IMR-90 (cell line): ENCODE results near the gene PIP5K1B. TPM values are rescaled to one million over a fixed set of nuclear protein-coding genes. Genes with fewer than 3 reads are reported as not detected.

Source experiments
- ATAC-seq: fragments of 200-7000 bp; cut with Tn5 transposase; 2 replicates; pipeline ENCODE4 v1.9.1; 2020; ENCODE audit warnings: low read depth, mild to moderate bottlenecking, moderate library complexity
- BruUV-seq: library from RNA; stranded (reverse); fragments of 400-500 nt; replicated peaks from 2 replicates; lab custom pipeline; 2021; lab: Mats Ljungman, UMichigan
- CTCF ChIA-PET: fragments of 300-600 bp; formaldehyde crosslinking; extraction: SDS; loops from one replicate; lab custom pipeline; 2021; ENCODE audit warnings: antibody characterized with exemption; lab: Yijun Ruan, JAX
- POLR2A ChIA-PET: fragments of 300-600 bp; sonication (Branson Sonifier 250); formaldehyde crosslinking; loops from one replicate; lab custom pipeline; 2022; ENCODE audit warnings: antibody characterized with exemption; ENCODE audit not compliant: unreplicated experiment; lab: Charles Lee
- DNase-seq: peaks from one replicate; pipeline ENCODE4 v3.0.0; 2013
- H2AFZ ChIP-seq: replicated peaks from 2 replicates; pipeline ENCODE3; 2013; ENCODE audit warnings: low read length, mild to moderate bottlenecking; ENCODE audit not compliant: poor library complexity
- H2AK5ac ChIP-seq: 2 replicates; pipeline ENCODE4 v1.6.1; 2013; ENCODE audit warnings: low read depth, low read length, inconsistent platforms
- H2AK9ac ChIP-seq: replicated peaks from 2 replicates; pipeline ENCODE3; 2013; ENCODE audit warnings: mild to moderate bottlenecking, low read depth, low read length, moderate library complexity; ENCODE audit not compliant: poor library complexity
- H2BK120ac ChIP-seq: 2 replicates; pipeline ENCODE4 v1.6.1; 2013; ENCODE audit warnings: low read depth, low read length, inconsistent platforms
- H2BK15ac ChIP-seq: 3 replicates; pipeline ENCODE4 v1.6.1; 2013; ENCODE audit warnings: low read depth, low read length, inconsistent platforms
- H2BK20ac ChIP-seq: 2 replicates; pipeline ENCODE4 v1.6.1; 2013; ENCODE audit warnings: low read depth, mild to moderate bottlenecking, inconsistent platforms, low read length, moderate library complexity
- H2BK5ac ChIP-seq: 2 replicates; pipeline ENCODE4 v1.6.1; 2013; ENCODE audit warnings: mild to moderate bottlenecking, low read depth, low read length, inconsistent platforms; ENCODE audit not compliant: poor library complexity, severe bottlenecking
- H3K14ac ChIP-seq: replicated peaks from 2 replicates; pipeline ENCODE4 v1.6.1; 2013; ENCODE audit warnings: low read depth, low read length, inconsistent platforms
- H3K18ac ChIP-seq: 2 replicates; pipeline ENCODE4 v1.6.1; 2013; ENCODE audit warnings: low read depth, low read length, control low read depth
- H3K23ac ChIP-seq: 2 replicates; pipeline ENCODE4 v1.6.1; 2013; ENCODE audit warnings: low read depth, low read length, inconsistent platforms
- H3K27ac ChIP-seq: 2 replicates; pipeline ENCODE4 v1.5.1; 2013; ENCODE audit warnings: mild to moderate bottlenecking, control low read depth, low read length; ENCODE audit not compliant: insufficient read depth
- H3K27me3 ChIP-seq: 2 replicates; pipeline ENCODE4 v1.6.1; 2013; ENCODE audit warnings: low read length; ENCODE audit not compliant: control insufficient read depth, insufficient read depth
- H3K36me3 ChIP-seq: 2 replicates; pipeline ENCODE4 v1.6.1; 2013; ENCODE audit warnings: low read length, mixed read lengths; ENCODE audit not compliant: control insufficient read depth, insufficient read depth
- H3K4ac ChIP-seq: 2 replicates; pipeline ENCODE4 v1.6.1; 2013; ENCODE audit warnings: low read depth, low read length, inconsistent platforms
- H3K4me1 ChIP-seq: 2 replicates; pipeline ENCODE4 v1.6.1; 2013; ENCODE audit warnings: low read length, mixed read lengths; ENCODE audit not compliant: control insufficient read depth, insufficient read depth
- H3K4me2 ChIP-seq: 2 replicates; pipeline ENCODE4 v1.6.1; 2013; ENCODE audit warnings: low read depth, mild to moderate bottlenecking, control low read depth, low read length, moderate library complexity
- H3K4me3 ChIP-seq: 2 replicates; pipeline ENCODE4 v1.5.1; 2013; ENCODE audit warnings: low read depth, mild to moderate bottlenecking, control low read depth, low read length, moderate library complexity; ENCODE audit not compliant: insufficient read depth
- H3K56ac ChIP-seq: 2 replicates; pipeline ENCODE4 v1.6.1; 2013; ENCODE audit warnings: low read length, inconsistent platforms; ENCODE audit not compliant: insufficient read depth; ENCODE audit errors: extremely low read depth
- H3K79me1 ChIP-seq, 2 experiments: 2 replicates each; pipeline ENCODE4 v1.6.1; 2013; ENCODE audit warnings: low read length in 2 of 2, inconsistent platforms in 1 of 2, low read depth in 1 of 2
- H3K9ac ChIP-seq: 2 replicates; pipeline ENCODE4 v1.6.1; 2013; ENCODE audit warnings: low read depth, low read length, control low read depth
- H3K9me1 ChIP-seq: 2 replicates; pipeline ENCODE4 v1.6.1; 2013; ENCODE audit warnings: low read length, inconsistent platforms; ENCODE audit not compliant: insufficient read depth
- H3K9me3 ChIP-seq: 2 replicates; pipeline ENCODE4 v1.6.1; 2013; ENCODE audit warnings: low read length; ENCODE audit not compliant: control insufficient read depth, insufficient read depth
- H4K20me1 ChIP-seq: 2 replicates; pipeline ENCODE4 v1.6.1; 2013; ENCODE audit warnings: low read length, inconsistent platforms; ENCODE audit not compliant: insufficient read depth
- H4K5ac ChIP-seq: 2 replicates; pipeline ENCODE4 v1.6.1; 2013; ENCODE audit warnings: mild to moderate bottlenecking, low read depth, low read length, control low read depth
- H4K8ac ChIP-seq, 2 experiments: 2 replicates each; pipeline ENCODE4 v1.6.1; 2013; ENCODE audit warnings: low read depth in 2 of 2, low read length in 2 of 2, control low read depth in 1 of 2, inconsistent platforms in 1 of 2
- H4K91ac ChIP-seq: 2 replicates; pipeline ENCODE4 v1.6.1; 2013; ENCODE audit warnings: low read depth, low read length, inconsistent platforms; ENCODE audit not compliant: insufficient read depth
- BHLHE40 ChIP-seq: fragments of 150-350 bp; IDR thresholded peaks from 2 replicates; pipeline ENCODE4 v1.6.1; 2016; ENCODE audit warnings: mild to moderate bottlenecking, low read depth, low read length
- CEBPB ChIP-seq: IDR thresholded peaks from 2 replicates; pipeline ENCODE4 v1.6.1; 2012; ENCODE audit warnings: low read depth, low read length, improper control_type of control experiment
- CHD1 ChIP-seq: IDR thresholded peaks from 2 replicates; pipeline ENCODE4 v1.6.1; 2012; ENCODE audit warnings: low read depth, low read length, improper control_type of control experiment
- CTCF ChIP-seq: conservative IDR thresholded peaks from 2 replicates; pipeline ENCODE4 v1.5.1; 2012; ENCODE audit warnings: mild to moderate bottlenecking, low read depth, low read length, improper control_type of control experiment
- ELK1 ChIP-seq: fragments of 150-350 bp; IDR thresholded peaks from 2 replicates; pipeline ENCODE4 v1.6.1; 2016; ENCODE audit warnings: low read depth, mild to moderate bottlenecking, low read length, moderate library complexity, borderline replicate concordance
- FOS ChIP-seq: fragments of 150-350 bp; IDR thresholded peaks from 2 replicates; pipeline ENCODE4 v1.6.1; 2016; ENCODE audit warnings: low read depth, low read length
- MAFK ChIP-seq: IDR thresholded peaks from 2 replicates; pipeline ENCODE4 v1.6.1; 2012; ENCODE audit warnings: low read depth, low read length, improper control_type of control experiment
- MAZ ChIP-seq: IDR thresholded peaks from 2 replicates; pipeline ENCODE4 v1.6.1; 2012; ENCODE audit warnings: low read depth, mild to moderate bottlenecking, low read length, improper control_type of control experiment, moderate library complexity, borderline replicate concordance
- MXI1 ChIP-seq: IDR thresholded peaks from 2 replicates; pipeline ENCODE4 v1.6.1; 2012; ENCODE audit warnings: low read depth, mild to moderate bottlenecking, low read length, moderate library complexity, borderline replicate concordance
- NFE2L2 ChIP-seq: fragments of 150-350 bp; IDR thresholded peaks from 2 replicates; pipeline ENCODE4 v1.6.1; 2016; ENCODE audit warnings: low read depth, mild to moderate bottlenecking, low read length
- POLR2A ChIP-seq: IDR thresholded peaks from 2 replicates; pipeline ENCODE4 v1.6.1; 2012; ENCODE audit warnings: mild to moderate bottlenecking, low read depth, low read length
- RAD21 ChIP-seq: IDR thresholded peaks from 2 replicates; pipeline ENCODE4 v1.6.1; 2012; ENCODE audit warnings: low read length, improper control_type of control experiment
- RCOR1 ChIP-seq: IDR thresholded peaks from 2 replicates; pipeline ENCODE4 v1.6.1; 2012; ENCODE audit warnings: mild to moderate bottlenecking, low read length, improper control_type of control experiment; ENCODE audit not compliant: insufficient replicate concordance
- RFX5 ChIP-seq: IDR thresholded peaks from 2 replicates; pipeline ENCODE4 v1.8.0; 2012; ENCODE audit warnings: low read depth, mild to moderate bottlenecking, low read length, moderate library complexity
- SMC3 ChIP-seq: fragments of 150-350 bp; IDR thresholded peaks from 2 replicates; pipeline ENCODE4 v1.6.1; 2016; ENCODE audit warnings: low read depth, mild to moderate bottlenecking, antibody characterized with exemption, low read length, moderate library complexity
- USF2 ChIP-seq: fragments of 150-350 bp; IDR thresholded peaks from 2 replicates; pipeline ENCODE4 v1.6.1; 2017; ENCODE audit warnings: mild to moderate bottlenecking, antibody characterized with exemption, low read length, low read depth
- WGBS, 2 experiments: methylation state at CpG; one replicate each; pipeline versions ENCODE4 v1.1.5 to v1.1.7; 2013; ENCODE audit warnings: missing lambda C conversion rate in 2 of 2; ENCODE audit not compliant: insufficient read length in 1 of 2; ENCODE audit errors: extremely low coverage in 2 of 2; 5-methylcytosine and 5-hydroxymethylcytosine counted together
- dilution Hi-C: fragments of 300-500 bp; cut with HindIII; formaldehyde crosslinking; loops from one replicate; pipeline ENCODE4 v1.14.3; 2018; ENCODE audit warnings: low sequenced_read_pairs; ENCODE audit not compliant: unreplicated experiment
- in situ Hi-C: fragments of 300-500 bp; cut with MboI; formaldehyde crosslinking; loops from 3 replicates; pipeline ENCODE4 v1.14.3; 2019; ENCODE audit warnings: low sequenced_read_pairs, inconsistent platforms, mixed read lengths
- intact Hi-C: fragments of 100-400 bp; cut with micrococcal nuclease; formaldehyde crosslinking; loops from 2 replicates; pipeline ENCODE4 v1.10.0; 2022
- polyA plus RNA-seq, 3 experiments: library from polyadenylated mRNA; depleted of rRNA; stranded (reverse); fragments of >200 nt; gene quantifications; 2 replicates each; pipeline ENCODE4 v1.2.3, GENCODE V29; 2012; ENCODE audit warnings: low replicate concordance in 1 of 3
- total RNA-seq: library from RNA; depleted of rRNA; stranded (reverse); fragments of >200 nt; gene quantifications from 2 replicates; pipeline ENCODE4 v1.2.3, GENCODE V29; 2012

The PIP5K1B gene
- total and polyA plus RNA-seq, 2 of the 4 experiments (the other 2 are of a cell fraction), result not detected

DNA sequence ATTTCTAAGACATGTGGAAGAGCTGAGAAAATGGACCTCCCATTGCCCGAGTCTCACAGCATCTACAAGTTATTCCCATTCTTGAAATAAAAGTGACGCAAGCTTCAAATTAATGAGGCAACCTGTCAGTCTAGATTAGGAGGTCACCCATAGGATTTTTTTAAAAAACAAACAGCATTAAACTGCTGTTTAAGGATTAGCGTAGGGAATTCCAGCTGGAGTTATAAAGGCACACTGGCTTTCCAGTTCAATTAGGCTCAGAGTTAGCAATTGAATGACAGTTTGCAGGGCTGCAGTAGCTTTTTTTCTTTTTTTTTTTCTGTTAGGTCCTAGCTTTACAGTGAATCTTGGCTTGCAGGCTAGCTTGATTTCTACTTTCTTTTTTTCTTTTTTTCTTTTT lies 292.6 kb downstream of the PIP5K1B start:
- H3K4ac ChIP-seq, result no peak overlapping the region
- H2BK15ac ChIP-seq, result no peak overlapping the region
- H4K5ac ChIP-seq, result no peak overlapping the region
- H4K20me1 ChIP-seq, result no peaks in the 10 kb centered on the region
- in situ Hi-C loops, result no loop called here
- no peak overlapping the region for H4K91ac ChIP-seq
- no peak overlapping the region for H2AK5ac ChIP-seq
- CTCF ChIA-PET, result interaction anchor here (0.6 kb wide), 1 partner anchor 399 kb away, joined by 6 read pairs; no protein-coding TSS in a partner anchor
- POLR2A ChIA-PET, result no interaction called here
- no TSS peak for BruUV-seq
- no peak overlapping the region for H3K56ac ChIP-seq
- H2AK9ac ChIP-seq, result no peak overlapping the region
- no peak overlapping the region for H3K27ac ChIP-seq
- H2BK20ac ChIP-seq, result no peak overlapping the region
- H3K4me1 ChIP-seq, result no peaks in the 10 kb centered on the region
- no peak overlapping the region for H3K18ac ChIP-seq
- no peak overlapping the region for H3K4me3 ChIP-seq
- dilution Hi-C loops, result no loop called here
- peaks cover 7% of the 10 kb centered on the region for H3K27me3 ChIP-seq
- intact Hi-C loops, result loop anchor here (2.0 to 10.0 kb wide), 2 partner anchors 19 to 653 kb away; no protein-coding TSS in a partner anchor
- H3K9me3 ChIP-seq, result no peaks in the 10 kb centered on the region
- no peak overlapping the region for H3K4me2 ChIP-seq
- H3K36me3 ChIP-seq, result no peaks in the 10 kb centered on the region
- DNase-seq (no peak), ATAC-seq (no peak)
- WGBS, 2 experiments, result no CpG with 5 or more reads among the region's 3 CpGs
- H4K8ac ChIP-seq, result no peak overlapping the region
- no peak overlapping the region for H2AFZ ChIP-seq
- H3K9ac ChIP-seq, result no peak overlapping the region
- no peak overlapping the region for H2BK5ac ChIP-seq
- no peaks in the 10 kb centered on the region for H3K9me1 ChIP-seq
- no peak overlapping the region for H3K14ac ChIP-seq
- no peak for TF ChIP-seq CHD1
- no peak for TF ChIP-seq POLR2A
- TF ChIP-seq RFX5, result no peak
- no peak for TF ChIP-seq CTCF
- TF ChIP-seq CEBPB, result no peak
- no peak for TF ChIP-seq FOS
- no peak for TF ChIP-seq RAD21
- no peak for TF ChIP-seq SMC3
- no peak for TF ChIP-seq NFE2L2
- TF ChIP-seq RCOR1, result no peak
- TF ChIP-seq BHLHE40, result no peak
- no peak for TF ChIP-seq ELK1
- TF ChIP-seq MAFK, result no peak
- no peak for TF ChIP-seq USF2
- TF ChIP-seq MAZ, result no peak
- no peak for TF ChIP-seq MXI1
- H2BK120ac ChIP-seq, result no peak overlapping the region
- H3K79me1 ChIP-seq, result no peaks in the 10 kb centered on the region
- H3K23ac ChIP-seq, result no peak overlapping the region
